Left ventricle myocardium inferior (tissue), 1 donor: Measurements from ENCODE around the gene E2F1. TPM values are rescaled to one million over a fixed set of nuclear protein-coding genes. Genes with fewer than 3 reads are reported as not detected.

ENCODE experiments used
- DNase-seq: peaks from one replicate; pipeline ENCODE4 v3.0.0-alpha.2; 2020
- H3K27ac ChIP-seq: fragments of 200-600 bp; replicated peaks from 2 replicates; pipeline ENCODE4 v1.8.0; 2021
- H3K27me3 ChIP-seq: fragments of 200-600 bp; 2 replicates; pipeline ENCODE4 v1.8.0; 2021; ENCODE audit warnings: low read depth
- H3K36me3 ChIP-seq: fragments of 200-600 bp; 2 replicates; pipeline ENCODE4 v1.8.0; 2021
- H3K4me1 ChIP-seq: fragments of 200-600 bp; 2 replicates; pipeline ENCODE4 v1.8.0; 2021
- H3K4me3 ChIP-seq: fragments of 200-600 bp; 2 replicates; pipeline ENCODE4 v1.8.0; 2021; ENCODE audit warnings: mild to moderate bottlenecking, moderate library complexity
- H3K9me3 ChIP-seq: fragments of 200-600 bp; replicated peaks from 2 replicates; pipeline ENCODE4 v1.8.0; 2021
- CTCF ChIP-seq: fragments of 200-600 bp; IDR thresholded peaks from 2 replicates; pipeline ENCODE4 v1.8.0; 2021; ENCODE audit warnings: antibody characterized with exemption, mild to moderate bottlenecking, borderline replicate concordance
- intact Hi-C: fragments of 100-400 bp; cut with micrococcal nuclease; formaldehyde crosslinking; loops from one replicate; pipeline ENCODE4 v1.11.0; 2022
- total RNA-seq: library from RNA; stranded (reverse); fragmentation: NEBNext Ultra II Directional; extraction: Animal tissue kit (Norgen Biotek cat#: 25700); gene quantifications from one replicate; pipeline ENCODE4 v1.2.1, GENCODE V29; 2021
- donor health status: DM: no; HTN: yes; CAD: no; lungs with severe emphysema.

Gene E2F1
- total RNA-seq, 1 donor from 2014 or later = 1.2 TPM

GRCh38 chr20:33646191-33646590, 40.0 kb downstream of the E2F1 start:
- intact Hi-C loops = loop anchor here (10.0 kb wide), 1 partner anchor 181 kb away; no protein-coding TSS in a partner anchor
- no peaks in the 10 kb centered on the region for H3K27me3 ChIP-seq
- no peak overlapping the region for H3K4me3 ChIP-seq
- H3K9me3 ChIP-seq = no peaks in the 10 kb centered on the region
- H3K36me3 ChIP-seq = peaks cover 46% of the 10 kb centered on the region
- TF ChIP-seq CTCF = no peak
- H3K4me1 ChIP-seq = peaks cover 32% of the 10 kb centered on the region
- DNase-seq = no peak
- H3K27ac ChIP-seq = no peak overlapping the region

DNA sequence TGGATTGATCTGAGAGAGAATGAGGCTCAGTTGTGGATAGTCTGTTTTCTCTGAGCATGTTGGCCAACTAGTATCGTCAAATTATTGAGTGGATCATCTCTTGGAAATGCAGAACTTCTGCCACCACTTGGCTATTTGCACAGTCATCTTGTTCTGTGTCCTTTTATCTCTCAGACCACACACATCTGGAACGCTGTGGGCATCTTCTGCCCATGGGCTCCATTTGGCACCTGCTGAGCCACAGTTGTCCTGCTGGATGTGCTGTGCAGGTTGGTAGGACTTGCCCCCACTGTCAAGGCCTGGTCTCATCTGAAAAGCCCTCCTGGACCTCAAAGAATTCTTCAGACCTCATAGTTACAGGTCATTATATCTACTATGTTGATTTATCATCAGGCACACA, 40.8 kb downstream of the E2F1 start:
- H3K9me3 ChIP-seq = no peaks in the 10 kb centered on the region

GRCh38 chr20:33645072-33645358, 41.2 kb downstream of the E2F1 start:
- H3K4me3 ChIP-seq = no peak overlapping the region
- intact Hi-C loops = loop anchor here (10.0 kb wide), 1 partner anchor 180 kb away; no protein-coding TSS in a partner anchor
- DNase-seq = no peak
- H3K9me3 ChIP-seq = no peaks in the 10 kb centered on the region
- TF ChIP-seq CTCF = no peak
- H3K27me3 ChIP-seq = no peaks in the 10 kb centered on the region
- H3K36me3 ChIP-seq = peaks cover 58% of the 10 kb centered on the region
- H3K27ac ChIP-seq = no peak overlapping the region
- peaks cover 32% of the 10 kb centered on the region for H3K4me1 ChIP-seq

More for the DNA sequence above, 40.8 kb downstream of the E2F1 start:
- TF ChIP-seq CTCF = no peak
- Histone ChIP-seq H3K36me3 (peaks cover 54% of the 10 kb centered on the region), H3K4me1 (peaks cover 32% of the 10 kb centered on the region), H3K27ac (no peak overlapping the region), H3K4me3 (no peak overlapping the region), H3K27me3 (no peaks in the 10 kb centered on the region)
- intact Hi-C loops = loop anchor here (10.0 kb wide), 1 partner anchor 181 kb away; no protein-coding TSS in a partner anchor
- DNase-seq = no peak

DNA sequence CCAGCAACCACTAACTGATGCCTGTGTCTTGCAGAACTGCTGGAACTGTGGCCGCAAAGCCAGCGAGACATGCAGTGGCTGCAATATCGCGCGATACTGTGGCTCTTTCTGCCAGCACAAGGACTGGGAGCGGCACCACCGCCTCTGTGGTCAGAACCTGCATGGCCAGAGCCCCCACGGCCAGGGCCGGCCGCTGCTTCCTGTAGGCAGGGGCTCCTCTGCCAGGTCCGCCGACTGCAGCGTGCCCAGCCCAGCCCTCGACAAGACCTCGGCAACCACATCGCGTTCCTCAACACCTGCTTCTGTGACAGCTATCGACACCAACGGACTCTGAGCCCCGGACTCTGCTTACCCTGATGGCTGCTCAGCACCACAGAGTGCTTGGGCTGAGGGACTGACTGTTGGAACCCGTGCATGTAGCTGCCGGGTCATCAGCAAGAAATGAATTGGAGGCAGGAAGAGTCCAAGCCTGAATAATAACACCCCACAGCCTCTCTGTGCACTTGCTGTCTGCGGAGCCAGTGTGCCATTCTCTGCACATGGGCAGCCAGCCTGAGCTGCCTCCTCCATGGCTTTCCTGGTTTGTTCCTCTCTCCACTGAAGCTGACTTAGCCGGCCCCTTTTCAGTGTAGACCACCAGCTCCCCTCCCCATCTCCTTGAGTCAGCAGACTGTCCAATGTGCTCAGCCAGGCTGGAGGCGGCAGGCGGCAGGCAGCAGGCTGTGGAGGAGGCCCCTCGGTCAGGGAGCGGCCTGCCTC, 41.7 kb downstream of the E2F1 start:
- no peak overlapping the region for H3K4me3 ChIP-seq
- H3K27me3 ChIP-seq = no peaks in the 10 kb centered on the region
- H3K9me3 ChIP-seq = no peaks in the 10 kb centered on the region
- H3K4me1 ChIP-seq = peaks cover 30% of the 10 kb centered on the region
- no peak for DNase-seq
- H3K36me3 ChIP-seq = peaks cover 63% of the 10 kb centered on the region
- intact Hi-C loops = loop anchor here (10.0 kb wide), 1 partner anchor 180 kb away; no protein-coding TSS in a partner anchor
- TF ChIP-seq CTCF = no peak
- H3K27ac ChIP-seq = no peak overlapping the region

DNA sequence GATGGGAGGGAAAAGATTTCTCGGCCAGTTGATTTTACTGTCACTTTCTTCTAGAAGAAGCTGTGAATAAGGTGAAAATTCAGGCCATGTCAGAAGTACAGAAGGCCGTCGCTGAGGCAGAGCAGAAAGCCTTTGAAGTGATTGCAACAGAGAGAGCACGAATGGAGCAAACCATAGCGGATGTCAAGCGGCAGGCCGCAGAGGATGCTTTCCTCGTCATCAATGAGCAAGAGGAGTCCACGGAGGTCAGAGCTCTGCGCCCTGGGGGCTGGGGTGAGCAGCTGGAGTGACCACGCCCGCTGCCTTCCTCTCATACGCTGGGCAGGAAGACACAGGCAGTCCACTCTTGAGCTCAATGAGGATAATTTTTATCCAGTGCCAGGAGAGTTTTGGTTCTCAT, 45.9 kb downstream of the E2F1 start:
- no peak for TF ChIP-seq CTCF
- H3K36me3 ChIP-seq = peaks cover 86% of the 10 kb centered on the region

More for the DNA sequence above, 45.9 kb downstream of the E2F1 start:
- Histone ChIP-seq H3K4me3 (no peak overlapping the region), H3K9me3 (no peaks in the 10 kb centered on the region), H3K27me3 (no peaks in the 10 kb centered on the region), H3K27ac (no peak overlapping the region), H3K4me1 (no peaks in the 10 kb centered on the region)
- intact Hi-C loops = loop anchor here (10.0 kb wide), 1 partner anchor 175 kb away; no protein-coding TSS in a partner anchor
- no peak for DNase-seq
